HG03045 (cell line): ENCODE measurements around the gene SNX9.
"Not testable (repeated sequence)": the region's sequence is repeated elsewhere in the genome, so short reads cannot be mapped to it uniquely, and the experiment has no call there.

ENCODE experiments used
- ATAC-seq: cut with Tn5 transposase; IDR thresholded peaks from one replicate; pipeline ENCODE4 v1.9.1; 2021; ENCODE audit warnings: mild to moderate bottlenecking, moderate library complexity; ENCODE audit not compliant: unreplicated experiment

Gene SNX9

GRCh38 chr6:157880534-157880933 lies 57.5 kb downstream of the SNX9 start:
- no peak for ATAC-seq

GRCh38 chr6:157881342-157881741 lies 58.3 kb downstream of the SNX9 start:
- ATAC-seq = no peak

GRCh38 chr6:157884756-157885155 lies 61.7 kb downstream of the SNX9 start:
- ATAC-seq = no peak

- ATAC-seq = no peak
Observed at GRCh38 chr6:157885211-157885788, 62.3 kb downstream of the SNX9 start.

- ATAC-seq = no peak
Observed at GRCh38 chr6:157885876-157886275, 62.8 kb downstream of the SNX9 start.

GRCh38 chr6:157887892-157888291 lies 64.8 kb downstream of the SNX9 start:
- no peak for ATAC-seq

- ATAC-seq = no peak
Observed at GRCh38 chr6:157891544-157892362, 68.7 kb downstream of the SNX9 start.

- no peak for ATAC-seq
Observed at GRCh38 chr6:157892363-157892877, 69.4 kb downstream of the SNX9 start.

- ATAC-seq = no peak
Observed at GRCh38 chr6:157893238-157893637, 70.2 kb downstream of the SNX9 start.

- no peak for ATAC-seq
Observed at GRCh38 chr6:157895585-157895984, 72.5 kb downstream of the SNX9 start.

- ATAC-seq = no peak
Observed at GRCh38 chr6:157896932-157897331, 73.9 kb downstream of the SNX9 start.

GRCh38 chr6:157898169-157898568 lies 75.1 kb downstream of the SNX9 start:
- no peak for ATAC-seq

GRCh38 chr6:157898640-157899039 lies 75.6 kb downstream of the SNX9 start:
- ATAC-seq = no peak

- not testable (repeated sequence) for ATAC-seq
Observed at GRCh38 chr6:157900262-157900661, 77.2 kb downstream of the SNX9 start.

- not testable (repeated sequence) for ATAC-seq
Observed at GRCh38 chr6:157900751-157901150, 77.7 kb downstream of the SNX9 start.

- ATAC-seq = no peak
Observed at GRCh38 chr6:157904999-157905398, 82.0 kb downstream of the SNX9 start.

- ATAC-seq = no peak
Observed at GRCh38 chr6:157905590-157906342, 82.7 kb downstream of the SNX9 start.

- no peak for ATAC-seq
Observed at GRCh38 chr6:157906537-157907061, 83.6 kb downstream of the SNX9 start.

GRCh38 chr6:157907651-157908050 lies 84.6 kb downstream of the SNX9 start:
- no peak for ATAC-seq

- peak; percentile 59 for ATAC-seq
Observed at GRCh38 chr6:157908369-157909281, 85.6 kb downstream of the SNX9 start.
